WTC11 (cell line): ENCODE results near the gene IQCF5.

Experiments used
- ATF1 ChIP-seq: sonication (generic); formaldehyde crosslinking; IDR thresholded peaks from 2 replicates; pipeline ENCODE4 v1.8.1; 2023; ENCODE audit warnings: mild to moderate bottlenecking, moderate library complexity, missing genetic modification reagents
- SP1 ChIP-seq: sonication (generic); formaldehyde crosslinking; conservative IDR thresholded peaks from 2 replicates; pipeline ENCODE4 v1.8.1; 2022; ENCODE audit warnings: missing genetic modification reagents
- TF ChIP-seq, protein P1 (sequence below): sonication (generic); formaldehyde crosslinking; IDR thresholded peaks from 2 replicates; pipeline ENCODE4 v1.8.1; 2023; ENCODE audit warnings: mild to moderate bottlenecking, missing genetic modification reagents, moderate library complexity
- TF ChIP-seq, protein P2 (sequence below): sonication (generic); formaldehyde crosslinking; IDR thresholded peaks from 2 replicates; pipeline ENCODE4 v1.8.1; 2022; ENCODE audit warnings: low read depth, missing genetic modification reagents, borderline replicate concordance
- TF ChIP-seq, protein P3 (sequence below): fragments of 200-600 bp; IDR thresholded peaks from 2 replicates; pipeline ENCODE4 v1.8.0; 2022; ENCODE audit warnings: antibody characterized with exemption

DNA sequence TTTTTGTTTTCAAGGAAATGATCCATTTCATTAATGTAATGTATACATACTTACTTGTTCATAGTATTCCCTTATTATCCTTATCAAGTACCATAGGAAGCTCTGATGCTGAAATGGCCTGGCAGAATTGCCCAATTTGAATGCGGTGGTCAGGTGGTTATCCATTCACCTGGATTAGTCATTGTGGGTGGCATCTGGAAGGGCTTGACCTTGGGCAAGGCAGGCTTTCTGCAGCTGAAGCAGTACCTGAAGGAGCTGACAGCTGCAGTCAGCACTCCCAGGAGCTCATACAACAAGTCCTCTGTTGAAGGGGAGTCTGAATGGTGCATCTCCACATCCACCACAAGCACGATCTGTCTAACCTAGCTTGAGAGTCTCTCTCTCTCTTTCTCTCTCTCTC lies 12.2 kb upstream of the IQCF5 start:
- TF ChIP-seq, protein P1, sequence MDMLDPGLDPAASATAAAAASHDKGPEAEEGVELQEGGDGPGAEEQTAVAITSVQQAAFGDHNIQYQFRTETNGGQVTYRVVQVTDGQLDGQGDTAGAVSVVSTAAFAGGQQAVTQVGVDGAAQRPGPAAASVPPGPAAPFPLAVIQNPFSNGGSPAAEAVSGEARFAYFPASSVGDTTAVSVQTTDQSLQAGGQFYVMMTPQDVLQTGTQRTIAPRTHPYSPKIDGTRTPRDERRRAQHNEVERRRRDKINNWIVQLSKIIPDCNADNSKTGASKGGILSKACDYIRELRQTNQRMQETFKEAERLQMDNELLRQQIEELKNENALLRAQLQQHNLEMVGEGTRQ (CRISPR knock-in tag): no peak
- TF ChIP-seq, protein P2, sequence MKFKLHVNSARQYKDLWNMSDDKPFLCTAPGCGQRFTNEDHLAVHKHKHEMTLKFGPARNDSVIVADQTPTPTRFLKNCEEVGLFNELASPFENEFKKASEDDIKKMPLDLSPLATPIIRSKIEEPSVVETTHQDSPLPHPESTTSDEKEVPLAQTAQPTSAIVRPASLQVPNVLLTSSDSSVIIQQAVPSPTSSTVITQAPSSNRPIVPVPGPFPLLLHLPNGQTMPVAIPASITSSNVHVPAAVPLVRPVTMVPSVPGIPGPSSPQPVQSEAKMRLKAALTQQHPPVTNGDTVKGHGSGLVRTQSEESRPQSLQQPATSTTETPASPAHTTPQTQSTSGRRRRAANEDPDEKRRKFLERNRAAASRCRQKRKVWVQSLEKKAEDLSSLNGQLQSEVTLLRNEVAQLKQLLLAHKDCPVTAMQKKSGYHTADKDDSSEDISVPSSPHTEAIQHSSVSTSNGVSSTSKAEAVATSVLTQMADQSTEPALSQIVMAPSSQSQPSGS: no peak
- TF ChIP-seq ATF1 (CRISPR knock-in tag) (no peak), SP1 (no peak)
- TF ChIP-seq, protein P3, sequence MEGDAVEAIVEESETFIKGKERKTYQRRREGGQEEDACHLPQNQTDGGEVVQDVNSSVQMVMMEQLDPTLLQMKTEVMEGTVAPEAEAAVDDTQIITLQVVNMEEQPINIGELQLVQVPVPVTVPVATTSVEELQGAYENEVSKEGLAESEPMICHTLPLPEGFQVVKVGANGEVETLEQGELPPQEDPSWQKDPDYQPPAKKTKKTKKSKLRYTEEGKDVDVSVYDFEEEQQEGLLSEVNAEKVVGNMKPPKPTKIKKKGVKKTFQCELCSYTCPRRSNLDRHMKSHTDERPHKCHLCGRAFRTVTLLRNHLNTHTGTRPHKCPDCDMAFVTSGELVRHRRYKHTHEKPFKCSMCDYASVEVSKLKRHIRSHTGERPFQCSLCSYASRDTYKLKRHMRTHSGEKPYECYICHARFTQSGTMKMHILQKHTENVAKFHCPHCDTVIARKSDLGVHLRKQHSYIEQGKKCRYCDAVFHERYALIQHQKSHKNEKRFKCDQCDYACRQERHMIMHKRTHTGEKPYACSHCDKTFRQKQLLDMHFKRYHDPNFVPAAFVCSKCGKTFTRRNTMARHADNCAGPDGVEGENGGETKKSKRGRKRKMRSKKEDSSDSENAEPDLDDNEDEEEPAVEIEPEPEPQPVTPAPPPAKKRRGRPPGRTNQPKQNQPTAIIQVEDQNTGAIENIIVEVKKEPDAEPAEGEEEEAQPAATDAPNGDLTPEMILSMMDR: no peak
